ENCODE data around the gene SYT1. TPM values are rescaled to one million over a fixed set of nuclear protein-coding genes. Genes with fewer than 3 reads are reported as not detected.

SYT1 gene
- total RNA-seq, 6 experiments from 2014 or later: 3.5 to 10.5 (median 9.1) TPM

- no peak for TF ChIP-seq CTCF (IDR thresholded peaks at IDR 0.05)
- no peak for DNase-seq
- Mint-ChIP-seq H3K27me3 (ENCODE audit: insufficient read depth) (no peaks in the 10 kb centered on the region), H3K27ac (no peak overlapping the region), H3K4me1 (ENCODE audit: low read depth) (peaks cover 17% of the 10 kb centered on the region), H3K36me3 (ENCODE audit: low read depth) (no peaks in the 10 kb centered on the region), H3K4me3 (no peak overlapping the region), H3K9me3 (no peaks in the 10 kb centered on the region)
Observed at GRCh38 chr12:78959556-78959955, 95.0 kb downstream of the SYT1 start.

- H3K4me1 Mint-ChIP-seq (ENCODE audit: low read depth): peaks cover 21% of the 10 kb centered on the region
- H3K27me3 Mint-ChIP-seq (ENCODE audit: insufficient read depth): no peaks in the 10 kb centered on the region
- no peak overlapping the region for H3K27ac Mint-ChIP-seq
- no peak for TF ChIP-seq CTCF (IDR thresholded peaks at IDR 0.05)
- no peaks in the 10 kb centered on the region for H3K36me3 Mint-ChIP-seq (ENCODE audit: low read depth)
- H3K4me3 Mint-ChIP-seq: no peak overlapping the region
- H3K9me3 Mint-ChIP-seq: no peaks in the 10 kb centered on the region
- DNase-seq: no peak
Observed at GRCh38 chr12:78961171-78961570, 96.6 kb downstream of the SYT1 start.

GRCh38 chr12:78963439-78964227 is 99.1 kb downstream of the SYT1 start:
- Mint-ChIP-seq H3K9me3 (no peaks in the 10 kb centered on the region), H3K4me1 (ENCODE audit: low read depth) (peaks cover 21% of the 10 kb centered on the region), H3K36me3 (ENCODE audit: low read depth) (no peaks in the 10 kb centered on the region), H3K4me3 (peak overlapping the region; percentile 30; the same call in 1 of the 2 replicates), H3K27me3 (ENCODE audit: insufficient read depth) (no peaks in the 10 kb centered on the region), H3K27ac (peak overlapping the region; percentile 48; the same call in 1 of the 2 replicates)
- no peak for TF ChIP-seq CTCF (IDR thresholded peaks at IDR 0.05)
- DNase-seq: peak; percentile 4

GRCh38 chr12:78964521-78964920 is 99.9 kb downstream of the SYT1 start:
- H3K27ac Mint-ChIP-seq: no peak overlapping the region
- peaks cover 26% of the 10 kb centered on the region for H3K4me1 Mint-ChIP-seq (ENCODE audit: low read depth)
- DNase-seq: no peak
- H3K4me3 Mint-ChIP-seq: no peak overlapping the region
- TF ChIP-seq CTCF (IDR thresholded peaks at IDR 0.05): no peak
- H3K9me3 Mint-ChIP-seq: no peaks in the 10 kb centered on the region
- H3K36me3 Mint-ChIP-seq (ENCODE audit: low read depth): no peaks in the 10 kb centered on the region
- H3K27me3 Mint-ChIP-seq (ENCODE audit: insufficient read depth): no peaks in the 10 kb centered on the region

GRCh38 chr12:78966062-78966461 is 101.5 kb downstream of the SYT1 start:
- Mint-ChIP-seq H3K4me1 (ENCODE audit: low read depth) (peaks cover 36% of the 10 kb centered on the region), H3K9me3 (no peaks in the 10 kb centered on the region), H3K4me3 (no peak overlapping the region), H3K27ac (no peak overlapping the region), H3K36me3 (ENCODE audit: low read depth) (no peaks in the 10 kb centered on the region), H3K27me3 (ENCODE audit: insufficient read depth) (no peaks in the 10 kb centered on the region)
- no peak for DNase-seq
- no peak for TF ChIP-seq CTCF (IDR thresholded peaks at IDR 0.05)
